GM18909 (cell line): ENCODE data around the gene RAB11FIP3.

Source experiments
- ATAC-seq: cut with Tn5 transposase; IDR thresholded peaks from one replicate; pipeline ENCODE4 v1.9.1; 2021; ENCODE audit warnings: mild to moderate bottlenecking; ENCODE audit not compliant: unreplicated experiment, poor library complexity

RAB11FIP3 gene

DNA sequence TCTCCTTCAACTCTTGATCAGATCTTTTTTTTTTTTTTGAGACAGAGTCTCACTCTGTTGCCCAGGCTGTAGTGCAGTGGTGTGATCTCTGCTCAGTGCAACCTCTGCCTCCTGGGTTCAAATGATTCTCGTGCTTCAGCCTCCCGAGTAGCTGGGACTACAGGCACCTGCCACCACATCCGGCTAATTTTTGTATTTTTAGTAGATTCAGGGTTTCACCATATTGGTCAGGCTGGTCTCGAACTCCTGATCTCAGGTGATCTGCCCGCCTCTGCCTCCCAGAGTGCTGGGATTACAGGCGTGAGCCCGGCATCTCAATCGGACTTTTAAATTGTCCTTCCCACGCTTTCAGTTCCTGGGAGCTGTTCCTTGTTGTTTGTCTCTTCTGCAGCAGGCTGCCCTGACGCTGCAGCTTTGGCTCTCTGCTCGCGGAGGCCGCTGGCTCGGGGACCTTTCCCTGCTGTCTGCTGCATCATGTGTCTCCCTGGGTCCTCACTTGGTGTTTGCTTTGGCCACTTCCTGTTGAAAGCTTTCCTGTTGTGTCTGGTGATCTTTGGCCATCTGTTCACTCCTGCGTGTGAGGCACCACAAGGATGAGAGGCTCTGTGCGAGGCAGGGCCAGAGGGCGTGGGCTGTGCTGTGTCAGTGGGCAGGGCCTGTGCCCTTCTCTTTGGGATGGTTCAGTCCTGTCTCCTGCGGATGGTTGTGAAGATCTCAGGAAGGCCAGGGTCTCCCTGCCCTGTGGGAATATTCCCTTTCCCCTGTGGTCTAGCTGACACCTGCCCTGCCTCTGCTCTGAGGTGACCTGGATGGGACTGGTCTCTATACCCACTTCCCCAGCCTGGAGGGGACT lies 83.7 kb downstream of the RAB11FIP3 start:
- ATAC-seq = no peak

GRCh38 chr16:510066-510825 lies 84.8 kb downstream of the RAB11FIP3 start:
- no peak for ATAC-seq

DNA sequence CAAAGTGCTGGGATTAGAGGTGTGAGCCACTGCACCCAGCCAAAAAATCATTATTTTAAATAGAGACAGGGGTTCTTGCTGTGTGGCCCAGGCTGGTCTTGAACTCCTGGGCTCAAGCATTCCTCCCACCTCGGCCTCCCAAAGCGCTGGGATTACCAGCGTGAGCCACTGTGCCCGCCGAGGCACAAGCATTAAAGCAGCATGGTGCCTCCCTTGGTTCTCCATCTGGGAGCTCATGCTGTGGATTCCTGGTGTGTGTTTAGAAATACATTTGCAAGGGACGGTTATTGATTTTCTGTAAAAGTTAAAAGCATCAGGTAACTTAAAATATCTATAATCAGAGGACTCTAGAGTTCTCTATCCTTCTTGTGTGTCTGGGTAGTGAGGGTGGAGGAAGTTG lies 87.4 kb downstream of the RAB11FIP3 start:
- no peak for ATAC-seq

DNA sequence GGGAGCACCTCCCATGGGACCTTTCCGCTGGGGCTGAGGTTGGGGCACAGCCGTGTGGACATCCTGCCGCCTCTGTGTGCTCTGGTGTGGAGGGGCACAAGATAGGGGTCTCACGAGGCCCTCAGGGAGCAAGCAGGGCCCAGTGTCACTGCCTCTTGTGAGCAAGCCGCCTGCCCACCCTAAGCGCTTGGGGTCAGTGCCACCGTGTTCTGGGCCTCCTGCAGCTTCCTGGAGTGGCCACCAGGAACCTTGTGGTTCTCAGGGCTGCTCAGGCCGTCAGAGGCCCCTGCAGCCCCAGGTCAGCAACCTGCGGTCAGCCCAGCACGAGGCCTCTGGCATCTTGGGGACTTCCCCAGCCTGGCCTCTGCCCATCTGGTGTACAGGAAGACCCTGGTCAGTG lies 88.5 kb downstream of the RAB11FIP3 start:
- no peak for ATAC-seq

- no peak for ATAC-seq
Measured at GRCh38 chr16:515175-515938, 89.9 kb downstream of the RAB11FIP3 start.

GRCh38 chr16:515939-516226 lies 90.4 kb downstream of the RAB11FIP3 start:
- no peak for ATAC-seq

GRCh38 chr16:516301-516700 lies 90.9 kb downstream of the RAB11FIP3 start:
- ATAC-seq = no peak

GRCh38 chr16:518858-519257 lies 93.4 kb downstream of the RAB11FIP3 start:
- no peak for ATAC-seq

DNA sequence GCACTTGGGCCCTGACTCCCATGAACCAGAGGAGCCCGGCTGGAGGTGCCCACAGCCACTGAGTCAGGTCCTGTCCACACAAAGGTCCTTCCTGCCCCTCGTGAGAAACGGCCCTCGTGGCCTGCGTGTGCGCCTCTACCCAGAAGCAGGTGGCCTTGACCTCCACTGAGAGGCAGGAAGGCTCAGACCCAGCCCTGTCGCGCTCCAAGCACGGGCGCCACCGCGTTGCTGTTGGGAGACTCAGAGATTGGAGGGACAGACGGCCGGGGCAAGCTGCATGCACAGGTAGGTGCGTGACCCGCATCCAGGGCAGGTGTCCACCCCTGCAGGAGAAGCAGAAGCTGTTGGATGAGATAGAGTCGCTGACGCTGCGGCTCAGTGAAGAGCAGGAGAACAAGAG lies 94.0 kb downstream of the RAB11FIP3 start:
- ATAC-seq = no peak

GRCh38 chr16:519841-520687 lies 94.6 kb downstream of the RAB11FIP3 start:
- ATAC-seq = no peak

GRCh38 chr16:520847-521246 lies 95.4 kb downstream of the RAB11FIP3 start:
- no peak for ATAC-seq

DNA sequence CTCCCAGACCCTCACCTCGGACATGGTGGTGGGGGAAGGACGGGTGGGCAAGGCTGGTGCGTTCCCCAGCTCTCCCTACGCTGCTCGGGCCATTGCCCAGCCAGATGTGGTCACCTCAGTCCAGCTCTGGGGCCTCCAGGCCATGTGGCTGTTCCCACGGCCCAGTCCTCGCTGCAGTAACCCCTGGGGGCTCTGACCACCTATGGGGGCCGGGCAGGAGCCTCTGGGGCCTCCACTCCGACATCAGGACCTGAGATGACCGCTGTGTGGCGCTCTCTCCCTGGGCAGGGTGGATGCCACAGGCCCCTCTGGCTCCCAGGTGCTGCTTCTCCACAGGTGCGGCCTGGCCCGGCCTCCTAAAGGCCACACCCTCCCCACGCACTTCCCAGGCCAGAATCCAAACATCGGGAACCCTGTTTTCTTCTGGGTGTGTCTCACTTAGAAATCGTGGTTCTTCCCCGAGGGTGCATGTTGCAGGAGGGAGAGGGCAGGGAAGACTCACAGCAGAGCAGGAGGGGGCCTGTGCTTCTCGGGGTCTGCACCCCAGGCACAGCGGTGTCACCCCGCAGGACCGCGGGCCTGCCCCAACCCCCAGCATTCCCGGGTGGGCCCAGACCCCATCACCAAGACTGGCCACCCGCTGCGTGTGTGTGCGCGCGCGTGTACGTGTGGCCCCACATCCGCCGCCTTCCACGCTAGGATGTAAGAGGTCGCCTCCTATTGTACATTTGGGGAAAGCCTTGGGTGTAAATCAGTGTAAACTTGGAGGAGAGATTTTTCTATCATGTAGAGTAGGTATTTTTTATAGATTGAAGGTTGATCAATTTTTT lies 96.1 kb downstream of the RAB11FIP3 start:
- ATAC-seq = no peak

- ATAC-seq = no peak
Measured at GRCh38 chr16:522320-523096, 97.1 kb downstream of the RAB11FIP3 start.

GRCh38 chr16:523097-523741 lies 97.8 kb downstream of the RAB11FIP3 start:
- no peak for ATAC-seq

GRCh38 chr16:524274-525040 lies 99.0 kb downstream of the RAB11FIP3 start:
- no peak for ATAC-seq

DNA sequence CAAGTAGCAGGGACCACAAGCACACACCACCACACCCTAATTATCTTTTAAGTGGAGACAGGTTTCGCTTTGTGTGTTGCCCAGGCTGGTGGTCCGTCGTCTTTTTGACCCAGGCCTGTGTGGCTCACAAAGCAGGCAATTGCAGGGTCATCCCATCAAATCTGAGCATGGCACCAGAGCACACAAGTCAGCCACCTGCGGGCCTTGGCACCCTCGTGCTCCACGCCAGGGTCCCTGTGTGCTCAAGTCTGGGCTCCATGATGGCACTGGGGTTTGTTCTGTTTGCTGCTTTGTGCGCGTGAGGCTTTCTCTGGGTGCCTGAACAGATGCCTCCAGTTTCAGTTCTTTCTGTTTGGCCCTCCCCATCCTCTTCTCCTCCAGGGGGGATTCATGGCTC lies 99.7 kb downstream of the RAB11FIP3 start:
- ATAC-seq = no peak

DNA sequence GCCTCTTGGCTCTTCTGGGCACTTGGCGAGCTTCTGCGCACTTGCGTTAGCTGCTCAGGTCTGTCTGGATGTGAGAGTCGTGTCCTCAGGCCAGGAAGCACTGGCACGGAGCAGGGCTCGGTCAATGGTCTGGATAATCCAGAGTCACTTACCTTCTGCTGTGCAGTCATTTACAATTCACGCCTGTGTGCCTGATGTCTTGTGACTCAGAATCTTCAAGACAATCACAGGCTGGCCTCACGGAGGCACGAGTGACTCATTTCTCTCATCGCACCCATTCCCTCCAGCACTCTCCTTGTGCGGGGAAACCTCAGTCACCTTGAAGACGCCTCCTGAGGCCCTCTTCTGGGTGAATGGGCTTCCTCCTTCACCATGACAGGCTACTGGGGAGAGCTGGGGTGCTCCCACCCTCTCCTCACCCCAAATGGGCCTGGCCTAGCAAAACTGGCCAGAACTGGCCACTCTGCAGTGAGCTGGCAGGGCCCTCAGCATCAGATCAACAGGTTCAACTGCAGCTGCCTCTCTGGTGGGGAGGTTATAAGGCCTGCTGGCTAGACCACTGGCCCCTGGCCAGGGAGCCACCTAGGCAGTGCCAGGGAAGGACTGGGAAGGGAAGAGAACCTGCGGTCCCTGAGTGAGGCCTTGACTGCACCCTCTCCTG lies 100.2 kb downstream of the RAB11FIP3 start:
- no peak for ATAC-seq
